ENCODE results near the gene TPCN1.

The TPCN1 gene

DNA sequence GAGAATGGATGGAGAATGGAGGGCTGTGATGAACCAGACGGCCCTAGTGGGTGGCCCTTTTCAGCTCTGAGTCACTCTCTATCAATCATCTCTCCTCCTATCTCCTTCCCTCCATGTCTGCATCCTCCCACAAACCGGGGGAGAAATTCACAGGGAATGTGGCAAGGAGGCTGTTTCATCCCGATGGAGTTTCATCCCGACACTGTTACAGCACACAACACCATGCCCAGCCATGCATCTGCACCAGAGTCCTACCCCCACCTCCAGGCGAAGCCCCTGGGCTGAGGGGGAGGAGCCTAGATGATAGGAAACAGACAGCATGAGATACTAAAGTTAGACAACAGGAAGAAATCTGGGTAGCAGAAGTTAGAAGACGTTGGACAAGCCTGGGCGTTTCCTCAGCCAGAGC, 92.9 kb downstream of the TPCN1 start:
- peaks cover 0 to 31% of the 10 kb centered on the region in 2 experiments; a peak in 1 of 3 replicates for H3K36me3 ChIP-seq (ENCODE audit: control insufficient read depth in 2 of 2, insufficient read depth in 1 of 2, low read length in 2 of 2)
- H3K4me1 ChIP-seq (ENCODE audit: control insufficient read depth, insufficient read depth, low read length), result no peaks in the 10 kb centered on the region
- no peak overlapping the region for H3K27ac ChIP-seq (ENCODE audit: extremely low read depth, low read depth, low read length)
- no peak overlapping the region for H3K4me3 ChIP-seq (ENCODE audit: low read depth, low read length)
- POLR2A ChIA-PET, result no interaction called here
- no peaks in the 10 kb centered on the region for H3K9me3 ChIP-seq (ENCODE audit: control insufficient read depth, insufficient read depth, low read depth, low read length)
- CTCF ChIA-PET, result interaction anchor here (1.7 to 3.4 kb wide), 3 partner anchors 15 to 111 kb away, joined by 7 to 21 read pairs (median 8); partner anchors contain the start of gene SDSL
- no peak for TF ChIP-seq ZNF623 (tag by site-specific recombination; IDR thresholded peaks at IDR 0.05)
- TF ChIP-seq, protein P1, sequence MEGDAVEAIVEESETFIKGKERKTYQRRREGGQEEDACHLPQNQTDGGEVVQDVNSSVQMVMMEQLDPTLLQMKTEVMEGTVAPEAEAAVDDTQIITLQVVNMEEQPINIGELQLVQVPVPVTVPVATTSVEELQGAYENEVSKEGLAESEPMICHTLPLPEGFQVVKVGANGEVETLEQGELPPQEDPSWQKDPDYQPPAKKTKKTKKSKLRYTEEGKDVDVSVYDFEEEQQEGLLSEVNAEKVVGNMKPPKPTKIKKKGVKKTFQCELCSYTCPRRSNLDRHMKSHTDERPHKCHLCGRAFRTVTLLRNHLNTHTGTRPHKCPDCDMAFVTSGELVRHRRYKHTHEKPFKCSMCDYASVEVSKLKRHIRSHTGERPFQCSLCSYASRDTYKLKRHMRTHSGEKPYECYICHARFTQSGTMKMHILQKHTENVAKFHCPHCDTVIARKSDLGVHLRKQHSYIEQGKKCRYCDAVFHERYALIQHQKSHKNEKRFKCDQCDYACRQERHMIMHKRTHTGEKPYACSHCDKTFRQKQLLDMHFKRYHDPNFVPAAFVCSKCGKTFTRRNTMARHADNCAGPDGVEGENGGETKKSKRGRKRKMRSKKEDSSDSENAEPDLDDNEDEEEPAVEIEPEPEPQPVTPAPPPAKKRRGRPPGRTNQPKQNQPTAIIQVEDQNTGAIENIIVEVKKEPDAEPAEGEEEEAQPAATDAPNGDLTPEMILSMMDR (tag by site-specific recombination; IDR thresholded peaks at IDR 0.05), result no peak
- no peak for TF ChIP-seq ZBTB8A (tag by site-specific recombination; IDR thresholded peaks at IDR 0.05)
- no peak for TF ChIP-seq ZNF341 (tag by site-specific recombination; IDR thresholded peaks at IDR 0.05; ENCODE audit: low read depth)
- TF ChIP-seq, protein P2, sequence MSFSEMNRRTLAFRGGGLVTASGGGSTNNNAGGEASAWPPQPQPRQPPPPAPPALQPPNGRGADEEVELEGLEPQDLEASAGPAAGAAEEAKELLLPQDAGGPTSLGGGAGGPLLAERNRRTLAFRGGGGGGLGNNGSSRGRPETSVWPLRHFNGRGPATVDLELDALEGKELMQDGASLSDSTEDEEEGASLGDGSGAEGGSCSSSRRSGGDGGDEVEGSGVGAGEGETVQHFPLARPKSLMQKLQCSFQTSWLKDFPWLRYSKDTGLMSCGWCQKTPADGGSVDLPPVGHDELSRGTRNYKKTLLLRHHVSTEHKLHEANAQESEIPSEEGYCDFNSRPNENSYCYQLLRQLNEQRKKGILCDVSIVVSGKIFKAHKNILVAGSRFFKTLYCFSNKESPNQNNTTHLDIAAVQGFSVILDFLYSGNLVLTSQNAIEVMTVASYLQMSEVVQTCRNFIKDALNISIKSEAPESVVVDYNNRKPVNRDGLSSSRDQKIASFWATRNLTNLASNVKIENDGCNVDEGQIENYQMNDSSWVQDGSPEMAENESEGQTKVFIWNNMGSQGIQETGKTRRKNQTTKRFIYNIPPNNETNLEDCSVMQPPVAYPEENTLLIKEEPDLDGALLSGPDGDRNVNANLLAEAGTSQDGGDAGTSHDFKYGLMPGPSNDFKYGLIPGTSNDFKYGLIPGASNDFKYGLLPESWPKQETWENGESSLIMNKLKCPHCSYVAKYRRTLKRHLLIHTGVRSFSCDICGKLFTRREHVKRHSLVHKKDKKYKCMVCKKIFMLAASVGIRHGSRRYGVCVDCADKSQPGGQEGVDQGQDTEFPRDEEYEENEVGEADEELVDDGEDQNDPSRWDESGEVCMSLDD (tag by site-specific recombination; IDR thresholded peaks at IDR 0.05), result no peak
- TF ChIP-seq, protein P3, sequence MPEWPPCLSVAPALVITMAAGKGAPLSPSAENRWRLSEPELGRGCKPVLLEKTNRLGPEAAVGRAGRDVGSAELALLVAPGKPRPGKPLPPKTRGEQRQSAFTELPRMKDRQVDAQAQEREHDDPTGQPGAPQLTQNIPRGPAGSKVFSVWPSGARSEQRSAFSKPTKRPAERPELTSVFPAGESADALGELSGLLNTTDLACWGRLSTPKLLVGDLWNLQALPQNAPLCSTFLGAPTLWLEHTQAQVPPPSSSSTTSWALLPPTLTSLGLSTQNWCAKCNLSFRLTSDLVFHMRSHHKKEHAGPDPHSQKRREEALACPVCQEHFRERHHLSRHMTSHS (tag by site-specific recombination; IDR thresholded peaks at IDR 0.05), result no peak
- TF ChIP-seq ZNF701 (tag by site-specific recombination; IDR thresholded peaks at IDR 0.05), result no peak
- TF ChIP-seq EGR2 (tag by site-specific recombination; IDR thresholded peaks at IDR 0.05; ENCODE audit: low read depth), result peak; percentile 91
- peak; percentile 78 for TF ChIP-seq ZFHX2 (tag by site-specific recombination; conservative IDR thresholded peaks at IDR 0.05)
- TF ChIP-seq ZNF121 (tag by site-specific recombination; IDR thresholded peaks at IDR 0.05), result no peak
- TF ChIP-seq KLF8 (tag by site-specific recombination; IDR thresholded peaks at IDR 0.05), result no peak

DNA sequence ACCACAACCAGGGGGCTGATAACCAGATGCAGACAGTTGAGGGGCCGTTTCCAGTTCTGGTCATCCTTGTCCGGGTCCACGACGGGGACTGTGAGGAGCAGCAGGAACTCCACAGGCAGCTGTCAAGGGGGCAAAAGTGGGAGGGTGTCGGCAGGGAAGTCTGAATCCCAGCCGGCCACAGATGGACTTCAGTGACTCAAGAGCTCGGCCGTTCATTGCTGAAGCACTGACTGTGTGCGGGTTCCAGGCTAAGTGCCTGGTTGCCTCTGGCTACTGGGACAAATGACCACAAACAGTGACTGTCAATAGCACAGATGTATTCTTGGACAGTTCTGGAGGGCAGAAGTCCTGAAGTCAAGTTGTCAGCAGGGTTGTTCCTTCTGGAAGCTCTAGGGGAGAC, 94.1 kb downstream of the TPCN1 start:
- Histone ChIP-seq H3K27ac (ENCODE audit: extremely low read depth, low read depth, low read length) (no peak overlapping the region), H3K9me3 (ENCODE audit: control insufficient read depth, insufficient read depth, low read depth, low read length) (no peaks in the 10 kb centered on the region), H3K36me3 (ENCODE audit: control insufficient read depth in 2 of 2, insufficient read depth in 1 of 2, low read length in 2 of 2) (peaks cover 0 to 24% of the 10 kb centered on the region in 2 experiments; a peak in 1 of 3 replicates), H3K4me1 (ENCODE audit: control insufficient read depth, insufficient read depth, low read length) (no peaks in the 10 kb centered on the region), H3K4me3 (ENCODE audit: low read depth, low read length) (no peak overlapping the region)
- ChIA-PET CTCF (interaction anchor here (0.6 to 1.2 kb wide), 2 partner anchors 110 to 164 kb away, joined by 3 to 5 read pairs; no protein-coding TSS in a partner anchor), POLR2A (interaction anchor here (0.5 kb wide), 1 partner anchor 126 kb away, joined by 3 read pairs; no protein-coding TSS in a partner anchor)
- TF ChIP-seq, protein P3 (tag by site-specific recombination; IDR thresholded peaks at IDR 0.05), result no peak
- TF ChIP-seq ZNF214 (tag by site-specific recombination; IDR thresholded peaks at IDR 0.05; ENCODE audit: borderline replicate concordance), result no peak
- no peak for TF ChIP-seq ZNF610 (tag by site-specific recombination; IDR thresholded peaks at IDR 0.05; ENCODE audit: borderline replicate concordance)
- no peak for TF ChIP-seq EGR2 (tag by site-specific recombination; IDR thresholded peaks at IDR 0.05; ENCODE audit: low read depth)
- TF ChIP-seq, protein P4, sequence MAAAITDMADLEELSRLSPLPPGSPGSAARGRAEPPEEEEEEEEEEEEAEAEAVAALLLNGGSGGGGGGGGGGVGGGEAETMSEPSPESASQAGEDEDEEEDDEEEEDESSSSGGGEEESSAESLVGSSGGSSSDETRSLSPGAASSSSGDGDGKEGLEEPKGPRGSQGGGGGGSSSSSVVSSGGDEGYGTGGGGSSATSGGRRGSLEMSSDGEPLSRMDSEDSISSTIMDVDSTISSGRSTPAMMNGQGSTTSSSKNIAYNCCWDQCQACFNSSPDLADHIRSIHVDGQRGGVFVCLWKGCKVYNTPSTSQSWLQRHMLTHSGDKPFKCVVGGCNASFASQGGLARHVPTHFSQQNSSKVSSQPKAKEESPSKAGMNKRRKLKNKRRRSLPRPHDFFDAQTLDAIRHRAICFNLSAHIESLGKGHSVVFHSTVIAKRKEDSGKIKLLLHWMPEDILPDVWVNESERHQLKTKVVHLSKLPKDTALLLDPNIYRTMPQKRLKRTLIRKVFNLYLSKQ (tag by site-specific recombination; IDR thresholded peaks at IDR 0.05; ENCODE audit: borderline replicate concordance), result no peak
- TF ChIP-seq, protein P5, sequence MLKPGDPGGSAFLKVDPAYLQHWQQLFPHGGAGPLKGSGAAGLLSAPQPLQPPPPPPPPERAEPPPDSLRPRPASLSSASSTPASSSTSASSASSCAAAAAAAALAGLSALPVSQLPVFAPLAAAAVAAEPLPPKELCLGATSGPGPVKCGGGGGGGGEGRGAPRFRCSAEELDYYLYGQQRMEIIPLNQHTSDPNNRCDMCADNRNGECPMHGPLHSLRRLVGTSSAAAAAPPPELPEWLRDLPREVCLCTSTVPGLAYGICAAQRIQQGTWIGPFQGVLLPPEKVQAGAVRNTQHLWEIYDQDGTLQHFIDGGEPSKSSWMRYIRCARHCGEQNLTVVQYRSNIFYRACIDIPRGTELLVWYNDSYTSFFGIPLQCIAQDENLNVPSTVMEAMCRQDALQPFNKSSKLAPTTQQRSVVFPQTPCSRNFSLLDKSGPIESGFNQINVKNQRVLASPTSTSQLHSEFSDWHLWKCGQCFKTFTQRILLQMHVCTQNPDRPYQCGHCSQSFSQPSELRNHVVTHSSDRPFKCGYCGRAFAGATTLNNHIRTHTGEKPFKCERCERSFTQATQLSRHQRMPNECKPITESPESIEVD (tag by site-specific recombination; IDR thresholded peaks at IDR 0.05), result no peak
- TF ChIP-seq ZNF426 (tag by site-specific recombination; IDR thresholded peaks at IDR 0.05), result no peak
- TF ChIP-seq ZNF558 (tag by site-specific recombination; IDR thresholded peaks at IDR 0.05), result no peak
- TF ChIP-seq, protein P6, sequence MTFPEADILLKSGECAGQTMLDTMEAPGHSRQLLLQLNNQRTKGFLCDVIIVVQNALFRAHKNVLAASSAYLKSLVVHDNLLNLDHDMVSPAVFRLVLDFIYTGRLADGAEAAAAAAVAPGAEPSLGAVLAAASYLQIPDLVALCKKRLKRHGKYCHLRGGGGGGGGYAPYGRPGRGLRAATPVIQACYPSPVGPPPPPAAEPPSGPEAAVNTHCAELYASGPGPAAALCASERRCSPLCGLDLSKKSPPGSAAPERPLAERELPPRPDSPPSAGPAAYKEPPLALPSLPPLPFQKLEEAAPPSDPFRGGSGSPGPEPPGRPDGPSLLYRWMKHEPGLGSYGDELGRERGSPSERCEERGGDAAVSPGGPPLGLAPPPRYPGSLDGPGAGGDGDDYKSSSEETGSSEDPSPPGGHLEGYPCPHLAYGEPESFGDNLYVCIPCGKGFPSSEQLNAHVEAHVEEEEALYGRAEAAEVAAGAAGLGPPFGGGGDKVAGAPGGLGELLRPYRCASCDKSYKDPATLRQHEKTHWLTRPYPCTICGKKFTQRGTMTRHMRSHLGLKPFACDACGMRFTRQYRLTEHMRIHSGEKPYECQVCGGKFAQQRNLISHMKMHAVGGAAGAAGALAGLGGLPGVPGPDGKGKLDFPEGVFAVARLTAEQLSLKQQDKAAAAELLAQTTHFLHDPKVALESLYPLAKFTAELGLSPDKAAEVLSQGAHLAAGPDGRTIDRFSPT (tag by site-specific recombination; IDR thresholded peaks at IDR 0.05), result no peak
- TF ChIP-seq, protein P2 (tag by site-specific recombination; IDR thresholded peaks at IDR 0.05), result no peak

All from HEK293 (cell line).